Left lobe of liver (tissue), 2 donors: ENCODE data around the gene MEGF6. TPM values are rescaled to one million over a fixed set of nuclear protein-coding genes. Genes with fewer than 3 reads are reported as not detected.

Experiments
- ATAC-seq: fragments of 200-7000 bp; cut with Tn5 transposase; one replicate; pipeline ENCODE4 v1.9.1; 2020; ENCODE audit warnings: mild to moderate bottlenecking, moderate library complexity
- DNase-seq: peaks from one replicate; pipeline ENCODE4 v3.0.0-alpha.2; 2020; ENCODE audit warnings: low spot score
- total RNA-seq: library from RNA; stranded (reverse); gene quantifications from one replicate; pipeline ENCODE4 v1.2.1, GENCODE V29; 2021
- donor health status: DM: no; HTN: no; CAD: no; lungs with moderate emphysema.
- donor health status: DM: no; HTN: yes; CAD: no.

The MEGF6 gene
- total RNA-seq, 1 donor from 2014 or later, result 6.9 TPM

GRCh38 chr1:3527774-3528173 is 83.5 kb downstream of the MEGF6 start:
- DNase-seq (no peak), ATAC-seq (no peak)

- ATAC-seq (no peak), DNase-seq (no peak)
Measured at GRCh38 chr1:3525551-3526482, 85.5 kb downstream of the MEGF6 start.

GRCh38 chr1:3524556-3525203 is 86.6 kb downstream of the MEGF6 start:
- no peak for ATAC-seq
- no peak for DNase-seq

GRCh38 chr1:3523980-3524379 is 87.3 kb downstream of the MEGF6 start:
- DNase-seq (no peak), ATAC-seq (no peak)

GRCh38 chr1:3522564-3523265 is 88.6 kb downstream of the MEGF6 start:
- ATAC-seq (no peak), DNase-seq (no peak)

- DNase-seq (no peak), ATAC-seq (no peak)
Measured at GRCh38 chr1:3522112-3522511, 89.2 kb downstream of the MEGF6 start.

GRCh38 chr1:3521426-3521825 is 89.9 kb downstream of the MEGF6 start:
- DNase-seq, result no peak
- no peak for ATAC-seq

GRCh38 chr1:3520419-3521378 is 90.6 kb downstream of the MEGF6 start:
- DNase-seq (no peak), ATAC-seq (no peak)

- no peak for DNase-seq
- ATAC-seq, result no peak
Measured at GRCh38 chr1:3519301-3519885, 91.9 kb downstream of the MEGF6 start.

GRCh38 chr1:3518756-3519155 is 92.6 kb downstream of the MEGF6 start:
- ATAC-seq (no peak), DNase-seq (no peak)

- peak; percentile 40 for ATAC-seq
- no peak for DNase-seq
Measured at GRCh38 chr1:3518256-3518655, 93.1 kb downstream of the MEGF6 start.

GRCh38 chr1:3516911-3517675 is 94.2 kb downstream of the MEGF6 start:
- DNase-seq (no peak), ATAC-seq (no peak)

- DNase-seq, result no peak
Measured at GRCh38 chr1:3516481-3516869, 94.8 kb downstream of the MEGF6 start.

GRCh38 chr1:3515774-3516480 is 95.4 kb downstream of the MEGF6 start:
- DNase-seq (no peak), ATAC-seq (no peak)

More at GRCh38 chr1:3516481-3516869, 94.8 kb downstream of the MEGF6 start:
- ATAC-seq, result no peak

GRCh38 chr1:3515272-3515671 is 96.0 kb downstream of the MEGF6 start:
- ATAC-seq, result no peak
- no peak for DNase-seq

GRCh38 chr1:3514404-3514803 is 96.9 kb downstream of the MEGF6 start:
- ATAC-seq (no peak), DNase-seq (no peak)

- ATAC-seq, result no peak
- DNase-seq, result no peak
Measured at GRCh38 chr1:3511856-3512255, 99.5 kb downstream of the MEGF6 start.

- no peak for DNase-seq
- ATAC-seq, result no peak
Measured at GRCh38 chr1:3511306-3511705, 100.0 kb downstream of the MEGF6 start.

GRCh38 chr1:3510956-3511250 is 100.4 kb downstream of the MEGF6 start:
- no peak for DNase-seq
- no peak for ATAC-seq
